GM18867 (cell line): ENCODE results near the gene PPDPF.
"Not testable (repeated sequence)": the region's sequence is repeated elsewhere in the genome, so short reads cannot be mapped to it uniquely, and the experiment has no call there.

Source experiments
- ATAC-seq: cut with Tn5 transposase; IDR thresholded peaks from one replicate; pipeline ENCODE4 v1.9.1; 2021; ENCODE audit warnings: mild to moderate bottlenecking, moderate library complexity; ENCODE audit not compliant: unreplicated experiment

The PPDPF gene

DNA sequence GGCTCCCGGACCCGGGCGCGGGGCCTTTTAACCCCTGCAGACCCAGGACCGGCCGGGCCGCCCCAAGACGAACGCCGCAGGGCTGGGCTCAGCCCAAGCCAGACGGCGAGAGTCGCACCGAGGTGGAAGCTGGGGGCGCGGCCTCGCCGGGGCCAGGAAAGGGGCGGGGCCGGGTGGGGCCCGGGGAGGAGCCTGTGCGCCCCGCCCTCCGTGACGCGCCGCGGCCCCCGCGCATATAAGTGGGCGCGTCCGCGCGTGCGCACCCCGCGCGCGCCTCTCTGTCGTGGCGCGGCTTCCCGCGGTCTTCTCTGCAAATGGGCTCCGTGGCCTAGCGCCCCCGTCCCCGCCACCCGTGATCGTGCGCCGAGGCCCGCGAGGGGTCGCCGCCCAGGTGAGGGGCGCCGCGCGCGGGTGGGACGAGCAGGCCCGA lies at the start of gene PPDPF:
Gene PPDPF (plus strand): TSS at position 262 of the 430 bp plus-strand sequence. CDS start 544 bp downstream, outside the sequence.
- peak; percentile 68 for ATAC-seq

DNA sequence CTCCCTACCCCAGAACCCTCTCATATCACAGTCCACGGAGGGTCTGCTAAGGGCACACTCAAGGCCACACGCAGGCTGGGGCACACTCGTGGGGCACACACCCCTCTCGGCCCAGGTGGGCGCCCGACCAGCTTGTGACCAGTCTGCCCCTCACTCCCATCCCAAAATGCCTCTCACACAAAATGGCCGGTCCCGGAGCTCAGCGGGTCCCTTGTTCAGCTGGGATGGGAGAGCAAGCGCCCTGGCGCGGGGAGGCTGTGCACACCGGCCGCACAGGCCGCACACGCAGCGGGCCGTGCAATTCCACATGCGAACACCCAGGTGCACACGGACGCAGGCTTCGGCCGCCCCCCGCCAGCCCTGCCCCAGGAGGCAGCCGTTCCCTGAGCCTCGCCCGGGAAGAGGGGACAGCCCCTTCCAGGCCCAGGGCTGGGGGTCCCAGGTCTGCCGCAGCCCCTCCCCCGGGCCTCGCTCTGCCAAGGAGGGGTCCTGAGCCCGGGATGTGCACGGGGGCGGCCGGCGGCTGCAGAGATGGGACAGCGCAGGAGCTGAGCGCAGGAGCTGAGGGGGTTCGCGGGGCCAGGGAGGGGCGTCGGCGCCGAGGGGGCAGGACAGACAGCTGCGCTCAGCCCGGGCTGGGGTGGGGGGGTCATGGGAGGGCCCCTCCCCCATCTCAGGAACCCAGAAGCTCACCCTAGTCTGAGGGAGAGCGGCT lies 49.4 kb upstream of the PPDPF start:
- ATAC-seq: no peak

DNA sequence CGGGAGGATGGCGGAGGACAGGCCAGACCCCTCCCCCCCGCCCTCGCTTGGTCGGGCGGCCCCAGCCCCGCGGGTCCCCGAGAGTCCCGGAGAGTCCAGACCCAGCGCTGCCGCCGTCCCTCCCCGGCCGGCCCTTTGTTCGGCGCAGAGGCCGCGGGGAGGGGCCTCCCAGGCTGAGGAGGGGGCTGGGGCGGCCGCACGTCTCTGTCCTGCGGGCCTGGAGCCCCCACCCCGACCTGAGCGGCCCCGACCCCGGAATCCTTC lies 48.9 kb upstream of the PPDPF start:
- no peak for ATAC-seq

DNA sequence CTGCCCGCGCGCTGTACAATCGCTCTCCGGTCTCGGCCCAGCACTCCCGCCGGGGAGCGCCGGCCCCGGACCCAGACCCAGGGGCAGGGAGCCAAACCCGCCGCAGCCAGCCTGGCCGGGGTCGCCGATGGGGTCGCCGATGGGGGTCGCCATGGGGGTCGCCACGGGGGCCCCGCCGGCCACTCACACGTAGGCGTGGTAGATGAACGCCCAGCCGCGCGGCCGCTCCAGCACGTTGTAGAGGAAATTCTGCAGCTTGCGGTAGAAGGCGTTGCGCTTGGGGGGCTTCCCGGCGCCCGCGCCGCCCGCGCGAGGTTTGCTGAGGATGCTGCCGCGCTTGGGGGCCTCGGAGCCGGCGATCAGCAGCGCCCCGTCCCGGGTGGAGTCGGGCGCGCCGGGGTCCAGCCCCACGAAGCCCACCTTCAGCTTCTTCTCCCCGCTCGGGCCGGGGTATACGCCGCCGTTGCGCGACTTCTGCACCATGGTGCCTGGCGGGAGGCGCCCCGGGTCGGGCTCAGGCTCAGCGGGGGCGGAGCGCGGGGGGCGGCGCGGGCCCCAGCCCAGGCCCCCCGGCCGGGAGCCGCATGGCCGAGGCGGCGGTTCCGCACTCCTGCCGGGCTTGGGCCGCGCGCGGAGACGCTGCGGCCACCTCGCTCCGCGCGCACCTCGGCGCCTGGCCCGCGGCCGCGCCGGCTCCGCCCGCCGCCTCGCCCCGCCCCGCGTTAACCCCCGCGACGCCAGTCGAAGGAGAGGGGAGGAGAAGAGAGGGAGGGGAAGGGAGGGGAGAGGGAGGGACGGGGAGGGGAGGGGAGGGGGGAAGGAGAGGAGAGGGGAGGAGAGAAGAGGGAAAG lies 48.4 kb upstream of the PPDPF start, which contains the start of gene KCNQ2:
Gene KCNQ2 (minus strand): TSS at position 675 of the 851 bp plus-strand sequence. CDS start 192 bp downstream, at position 483.
- ATAC-seq: no peak

GRCh38 chr20:63472862-63473390 lies 47.6 kb upstream of the PPDPF start:
- no peak for ATAC-seq

DNA sequence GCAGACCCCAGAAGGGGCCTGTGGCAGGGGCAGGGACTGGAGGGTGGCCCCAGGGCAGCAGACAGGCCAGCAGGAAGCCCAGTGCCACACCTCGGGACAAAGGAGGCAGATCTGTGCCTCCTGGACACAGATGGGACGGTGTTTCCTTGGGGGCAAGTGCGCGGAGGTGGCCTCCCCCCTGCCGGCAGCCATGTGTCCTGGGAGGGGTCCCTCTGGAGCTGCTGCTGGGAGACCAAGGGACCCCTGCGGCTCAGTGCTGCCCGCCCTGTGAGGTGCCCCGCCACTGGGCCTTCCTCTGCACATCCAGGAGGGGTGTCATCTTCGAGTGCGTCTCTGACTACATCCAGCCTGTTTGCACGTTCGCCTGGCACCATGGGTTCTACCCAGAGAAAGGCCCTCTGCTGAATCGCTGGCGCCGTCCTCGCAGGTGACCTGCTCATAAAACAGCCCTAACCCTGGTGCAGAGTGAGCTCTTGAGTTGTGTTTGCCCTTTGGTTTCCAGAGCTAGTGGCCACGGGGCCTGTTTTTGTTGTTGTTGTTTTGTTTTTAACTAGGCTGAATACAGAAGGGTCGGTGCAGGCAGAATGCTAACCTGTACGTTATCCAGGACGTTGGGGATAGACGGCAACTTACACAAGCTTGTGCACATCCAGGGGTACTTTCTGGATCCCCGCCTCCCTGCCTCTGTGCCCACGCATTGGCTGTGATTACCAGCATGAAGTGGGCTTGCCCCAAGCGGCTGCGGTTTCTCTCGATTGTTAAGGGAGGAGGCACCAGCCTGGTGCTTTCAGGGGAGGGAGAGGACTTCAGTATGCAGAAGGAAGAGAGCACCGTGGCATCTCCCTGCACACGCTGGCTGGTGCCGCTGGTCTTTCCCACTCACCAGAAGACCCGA lies 46.8 kb upstream of the PPDPF start:
- no peak for ATAC-seq

DNA sequence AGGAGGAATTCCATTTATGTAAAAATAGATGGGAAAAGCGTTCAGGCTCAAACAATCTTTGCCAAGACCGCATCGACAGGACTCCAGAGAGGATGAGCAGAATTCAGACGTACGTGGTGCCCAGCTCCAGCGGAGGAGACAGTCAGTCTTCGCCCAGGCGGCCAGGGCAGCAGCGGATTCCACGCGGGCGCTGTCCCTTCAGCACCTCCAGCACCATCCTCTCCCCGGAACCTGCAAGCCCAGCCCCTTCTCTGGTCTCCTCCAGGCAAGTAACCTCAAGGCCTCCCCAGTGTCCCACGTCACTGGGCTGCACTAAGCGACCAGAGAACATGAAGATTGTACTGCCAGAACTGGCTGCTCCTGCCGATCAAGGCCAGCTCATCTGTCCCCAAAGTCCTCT lies 45.4 kb upstream of the PPDPF start:
- ATAC-seq: no peak

DNA sequence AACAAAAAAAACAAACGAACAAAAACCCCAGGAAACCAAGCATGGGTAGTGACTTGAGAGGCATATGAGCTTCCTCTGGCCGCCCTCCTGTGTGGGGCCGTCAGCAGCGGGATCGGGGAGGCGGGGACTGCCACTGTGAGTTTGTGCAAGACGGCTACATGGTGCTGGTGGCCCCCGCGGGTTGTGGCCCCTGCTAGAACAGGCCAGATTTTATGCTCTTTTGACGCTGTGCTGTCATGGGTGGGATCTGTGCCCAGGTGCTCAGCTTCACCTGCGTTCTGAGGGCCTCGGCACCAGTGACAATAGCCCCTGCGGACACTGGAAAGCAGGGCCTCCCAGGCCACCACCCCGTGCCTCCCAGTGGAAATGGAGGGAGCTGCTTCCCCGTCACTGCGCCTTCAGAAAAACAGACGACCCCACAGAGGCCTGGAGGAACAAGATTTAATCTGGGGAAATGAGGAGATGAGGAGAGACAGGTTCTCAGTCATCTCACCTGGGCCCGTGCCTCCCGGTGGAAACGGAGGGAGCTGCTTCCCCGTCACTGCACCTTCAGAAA lies 43.4 kb upstream of the PPDPF start:
- no peak for ATAC-seq

DNA sequence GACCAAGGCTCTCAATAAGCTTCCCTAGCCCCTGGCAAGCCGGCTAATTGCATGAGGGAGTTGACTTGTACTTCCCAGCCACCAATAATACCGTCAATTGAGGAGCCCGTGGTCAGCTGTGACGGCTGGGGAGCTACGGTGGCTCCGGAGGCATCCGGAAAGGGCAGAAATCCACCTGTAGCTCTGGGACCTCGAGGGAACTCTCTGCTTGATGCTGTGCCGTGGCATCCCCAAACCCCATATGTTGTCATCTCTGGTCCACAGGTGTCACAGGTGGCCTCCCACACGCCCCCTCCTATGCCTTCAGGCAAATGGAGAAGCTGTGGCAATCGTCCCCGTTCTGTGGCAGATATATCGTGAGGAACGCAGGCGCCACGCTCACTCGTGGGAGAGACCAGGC lies 42.6 kb upstream of the PPDPF start:
- ATAC-seq: no peak

- no peak for ATAC-seq
These were observed 41.9 kb upstream of the PPDPF start for GRCh38 chr20:63478346-63479302.

- not testable (repeated sequence) for ATAC-seq
These were observed 40.7 kb upstream of the PPDPF start for GRCh38 chr20:63479695-63480419.

GRCh38 chr20:63481503-63481902 lies 39.1 kb upstream of the PPDPF start:
- no peak for ATAC-seq

DNA sequence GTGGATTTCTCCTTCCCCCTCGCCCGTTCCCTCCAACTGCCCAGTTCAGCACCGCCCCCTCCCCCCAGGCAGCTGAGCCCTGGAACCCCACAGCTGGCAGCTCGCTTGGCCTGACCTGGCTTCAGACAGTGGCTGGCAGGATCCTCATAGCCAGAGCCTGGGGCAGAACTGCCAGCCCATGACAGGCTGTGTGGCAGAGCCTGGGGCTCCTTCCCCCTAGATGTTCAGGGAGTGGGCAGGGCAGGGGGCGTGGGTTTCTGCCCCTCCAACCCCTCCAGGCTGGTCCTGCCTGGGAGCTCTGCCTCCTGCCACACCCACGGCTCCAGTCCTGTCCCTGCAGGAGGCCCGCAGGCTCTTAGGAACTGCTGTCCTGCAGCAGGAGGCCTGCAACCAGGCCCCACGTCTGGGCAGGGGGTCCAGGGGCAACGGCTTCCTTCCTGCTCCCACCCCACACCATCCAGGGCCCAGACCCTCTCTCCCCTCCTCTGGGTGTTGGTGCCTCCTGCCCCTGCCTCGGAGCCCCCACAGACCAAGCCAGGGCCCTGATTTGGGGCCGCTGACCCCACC lies 38.5 kb upstream of the PPDPF start:
- ATAC-seq: no peak

- ATAC-seq: no peak
These were observed 36.7 kb upstream of the PPDPF start for GRCh38 chr20:63483834-63484233.

DNA sequence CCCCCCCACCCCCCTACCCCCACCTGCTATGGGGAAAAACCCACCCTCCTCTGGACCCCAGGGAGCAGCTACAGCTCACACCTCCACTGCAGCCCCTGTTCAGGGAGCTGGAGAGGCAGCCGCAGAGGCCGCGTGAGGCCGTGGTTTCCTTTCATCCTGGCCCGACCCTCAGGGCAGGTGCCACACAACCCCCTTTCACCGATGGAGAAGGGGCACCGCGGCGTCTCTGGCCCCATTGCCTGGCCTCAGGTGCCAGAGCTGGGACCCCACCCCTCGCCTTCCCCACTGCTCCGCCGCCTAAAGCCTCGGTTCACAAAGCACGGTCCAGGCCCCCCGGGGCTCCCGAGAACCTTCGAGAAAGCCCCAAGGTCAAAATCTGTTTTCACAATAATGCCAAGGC lies 36.3 kb upstream of the PPDPF start:
- ATAC-seq: no peak

DNA sequence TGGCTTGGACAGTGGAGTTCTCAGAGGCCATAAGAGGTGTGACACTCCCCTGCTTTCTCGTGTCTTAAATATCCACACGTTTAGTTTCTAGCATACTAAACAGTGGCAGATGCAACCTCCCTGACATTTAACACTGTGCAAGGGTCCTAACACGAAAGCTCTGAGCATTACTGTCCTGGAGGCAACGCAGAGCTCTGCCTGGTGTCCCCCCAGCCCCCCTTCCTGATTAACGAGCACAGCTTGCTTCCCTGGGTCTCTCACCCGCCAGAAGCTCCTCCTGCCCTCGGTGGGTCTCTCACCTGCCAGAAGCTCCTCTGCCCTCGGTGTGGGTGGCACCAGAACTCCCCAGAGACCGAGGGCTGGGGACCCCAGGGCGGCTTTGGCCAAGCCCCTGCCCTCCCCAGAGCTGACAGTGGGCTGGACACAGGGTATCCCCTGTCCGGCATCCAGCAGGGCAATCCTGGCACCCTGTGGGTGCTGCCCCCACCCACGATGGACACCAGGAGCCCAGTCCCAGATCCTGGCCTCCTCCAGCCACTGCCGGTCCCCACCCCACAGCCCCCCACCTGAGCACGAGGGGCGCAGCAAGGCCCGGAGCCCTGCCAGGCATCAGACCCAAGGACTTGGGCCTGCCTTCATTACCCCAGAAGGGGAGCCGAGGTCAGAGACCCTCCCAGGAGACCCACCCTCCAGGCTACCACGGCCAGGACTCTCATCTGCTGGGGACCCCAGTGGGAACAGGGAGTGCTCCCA lies 35.7 kb upstream of the PPDPF start:
- ATAC-seq: no peak

DNA sequence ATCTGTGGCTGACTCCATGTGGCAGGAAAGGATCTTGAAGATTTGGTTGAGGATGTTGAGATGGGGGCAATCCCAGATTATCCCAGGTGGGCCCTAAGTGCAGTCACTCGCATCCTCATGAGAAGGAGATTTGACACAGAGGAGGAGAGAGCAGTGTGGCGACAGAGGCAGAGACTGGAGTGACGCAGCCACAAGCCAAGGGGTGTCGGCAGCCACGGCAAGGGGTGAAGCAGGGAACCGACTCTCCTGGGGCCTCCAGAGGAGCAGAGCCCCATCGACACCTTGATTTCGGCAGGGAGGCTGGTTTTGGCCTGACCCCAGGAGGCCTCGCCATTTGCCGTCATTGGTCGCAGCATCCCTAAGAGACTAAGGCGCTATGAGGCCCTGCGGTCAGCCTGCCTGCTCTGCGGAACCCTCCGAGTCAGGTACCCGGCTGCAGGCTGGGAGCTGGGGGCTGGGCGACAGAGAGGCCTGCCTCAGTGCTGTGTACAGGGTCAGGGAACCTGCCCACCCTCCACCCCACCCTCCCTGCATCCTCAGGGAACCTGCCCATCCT lies 34.2 kb upstream of the PPDPF start:
- no peak for ATAC-seq
